Right renal pelvis (tissue), 4 donors: ENCODE results near the gene YY2. TPM values are rescaled to one million over a fixed set of nuclear protein-coding genes. Genes with fewer than 3 reads are reported as not detected.
"Not testable (repeated sequence)": the region's sequence is repeated elsewhere in the genome, so short reads cannot be mapped to it uniquely, and the experiment has no call there.

Experiments used
- DNase-seq, 4 donors: peaks; one replicate each; pipeline ENCODE4 v3.0.0-alpha.2; 2013; ENCODE audit warnings: low read depth in 4 of 4, low spot score in 3 of 4, missing footprints in 1 of 4
- polyA plus RNA-seq, 4 donors: library from polyadenylated mRNA; unstranded; fragments of 120-200 nt; gene quantifications; one replicate each; pipeline ENCODE4 v1.2.1, GENCODE V29; 2013; ENCODE audit not compliant: insufficient read length in 4 of 4

Gene YY2
- polyA plus RNA-seq, 4 donors: 2.5 to 3.9 (median 2.9) TPM

GRCh38 chrX:21873063-21873775, 17.4 kb downstream of the YY2 start:
- DNase-seq: no peak

- not testable (repeated sequence) for DNase-seq
Observed at GRCh38 chrX:21874182-21874581, 18.4 kb downstream of the YY2 start.

- no peak for DNase-seq
Observed at GRCh38 chrX:21875013-21875412, 19.2 kb downstream of the YY2 start.

GRCh38 chrX:21881881-21882574, 26.2 kb downstream of the YY2 start:
- DNase-seq: no peak

- DNase-seq: no peak
Observed at GRCh38 chrX:21883258-21883657, 27.5 kb downstream of the YY2 start.

GRCh38 chrX:21885568-21885967, 29.8 kb downstream of the YY2 start:
- no peak for DNase-seq

- DNase-seq: no peak
Observed at GRCh38 chrX:21905313-21905712, 49.5 kb downstream of the YY2 start.

GRCh38 chrX:21905953-21906352, 50.2 kb downstream of the YY2 start:
- DNase-seq: no peak

- peak in 2 of 4 donors; percentile 11 to 37 for DNase-seq
Observed at GRCh38 chrX:21907260-21907659, 51.5 kb downstream of the YY2 start.

Other genes with a start within 250 kb of the YY2 start
- gene KLHL34, start 197.7 kb upstream of the YY2 start, polyA plus RNA-seq: under 1 TPM in 3 of 4 donors, not detected in 1; 0.04 to 0.12 (median 0.07) TPM
- under 1 TPM; 0.25 to 0.39 (median 0.29) TPM for gene SMPX, start 97.9 kb upstream of the YY2 start, polyA plus RNA-seq
- 10 to 100 TPM; 32.9 to 39.9 (median 36.6) TPM for gene MBTPS2, start 16.4 kb upstream of the YY2 start, polyA plus RNA-seq
- 100 to 1,000 TPM; 147 to 175 (median 160) TPM for gene SMS, start 84.7 kb downstream of the YY2 start, polyA plus RNA-seq
- gene PHEX, start 176.3 kb downstream of the YY2 start, polyA plus RNA-seq: under 1 TPM; 0.30 to 0.38 (median 0.34) TPM